ENCODE data around the gene MLLT6.

Gene MLLT6

DNA sequence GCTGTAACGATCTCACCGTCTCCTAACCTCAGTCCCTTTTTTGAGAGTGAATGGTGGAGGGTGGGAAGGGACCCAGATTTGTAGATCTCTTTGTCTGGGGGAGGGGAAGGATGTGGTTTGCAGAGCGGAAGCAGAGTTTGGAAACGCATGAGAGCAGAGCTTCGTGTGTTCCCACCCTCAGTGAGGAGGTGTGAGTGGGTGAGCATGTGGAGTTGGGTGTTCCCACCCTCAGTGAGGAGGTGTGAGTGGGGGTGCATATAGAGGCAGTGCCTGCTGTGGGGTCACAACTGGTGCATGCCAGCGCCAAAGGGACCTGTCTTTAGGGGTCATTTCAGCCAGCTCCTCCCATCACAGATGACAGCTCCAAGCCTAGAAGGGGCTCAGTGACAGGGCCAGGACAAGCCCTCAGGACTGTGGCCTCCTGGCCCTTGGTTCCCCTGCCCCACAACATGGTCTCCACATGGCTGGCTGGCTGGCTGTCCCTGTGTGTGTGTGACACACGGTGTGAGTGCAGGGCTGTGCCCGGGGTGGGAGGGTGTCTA, 23.3 kb downstream of the MLLT6 start:
- DNase-seq (ENCODE audit: low spot score): no peak

DNA sequence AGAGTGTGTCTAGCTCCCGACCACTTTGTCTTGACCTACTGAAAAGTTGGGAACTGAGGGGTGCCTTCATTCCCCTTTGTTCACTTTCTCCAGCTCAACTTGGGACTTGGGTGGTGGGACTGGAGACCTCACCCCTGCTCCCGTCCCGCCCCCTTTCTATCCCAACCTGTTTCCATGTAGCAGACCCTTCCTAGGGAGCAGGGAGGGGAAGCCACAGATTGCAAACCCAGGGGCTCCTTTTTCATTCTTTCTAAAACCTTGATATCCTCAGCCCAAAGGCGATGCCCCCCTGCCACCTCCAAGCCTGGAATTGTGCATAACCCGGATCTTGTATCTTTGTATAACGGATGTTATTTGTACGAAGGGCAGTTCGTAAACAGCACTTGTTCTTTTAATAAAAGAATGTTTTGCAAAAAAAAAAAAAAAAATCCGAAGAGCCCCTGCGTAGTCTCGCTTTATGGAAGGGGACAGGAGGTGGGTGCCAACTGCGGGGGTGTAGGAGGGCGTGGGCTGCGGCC, 24.4 kb downstream of the MLLT6 start:
- no peak for DNase-seq (ENCODE audit: low spot score)

DNA sequence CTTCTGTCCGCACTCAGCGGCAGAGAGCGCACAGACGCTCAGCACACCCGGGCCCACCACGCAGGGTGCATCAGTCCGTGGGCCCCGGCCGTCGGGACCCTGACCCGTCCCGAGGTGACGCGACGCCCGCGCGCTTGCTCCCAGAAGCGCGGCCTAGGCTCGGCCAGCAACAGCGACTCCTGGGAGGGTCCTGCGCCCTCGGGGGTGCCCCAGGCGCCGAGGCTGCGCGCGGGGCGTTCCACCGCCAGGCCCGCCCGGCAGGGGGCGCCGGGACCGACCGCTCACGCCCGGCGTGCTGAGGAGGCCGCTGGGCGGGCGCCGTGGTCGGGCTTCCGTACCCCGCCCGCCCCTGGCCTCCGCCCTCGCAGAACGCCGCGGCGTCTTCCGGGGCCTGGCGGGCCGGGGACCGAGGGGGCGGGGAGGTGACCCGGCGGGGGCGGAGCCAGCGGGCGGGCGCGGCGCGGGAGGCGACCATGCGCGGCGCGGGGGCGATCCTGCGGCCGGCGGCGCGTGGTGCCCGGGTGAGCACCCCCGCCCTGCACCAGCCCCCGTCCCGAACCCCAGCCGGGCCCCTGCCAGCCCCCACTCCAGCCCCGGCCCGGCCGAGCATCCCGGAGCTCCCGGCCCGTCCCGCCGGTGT, 24.9 kb downstream of the MLLT6 start, which contains the start of gene CISD3:
TSS of gene CISD3 (plus strand) at position 456 of the 640 bp plus-strand sequence. CDS start at position 474, 18 bp downstream.
- DNase-seq (ENCODE audit: low spot score): peak; percentile 97

DNA sequence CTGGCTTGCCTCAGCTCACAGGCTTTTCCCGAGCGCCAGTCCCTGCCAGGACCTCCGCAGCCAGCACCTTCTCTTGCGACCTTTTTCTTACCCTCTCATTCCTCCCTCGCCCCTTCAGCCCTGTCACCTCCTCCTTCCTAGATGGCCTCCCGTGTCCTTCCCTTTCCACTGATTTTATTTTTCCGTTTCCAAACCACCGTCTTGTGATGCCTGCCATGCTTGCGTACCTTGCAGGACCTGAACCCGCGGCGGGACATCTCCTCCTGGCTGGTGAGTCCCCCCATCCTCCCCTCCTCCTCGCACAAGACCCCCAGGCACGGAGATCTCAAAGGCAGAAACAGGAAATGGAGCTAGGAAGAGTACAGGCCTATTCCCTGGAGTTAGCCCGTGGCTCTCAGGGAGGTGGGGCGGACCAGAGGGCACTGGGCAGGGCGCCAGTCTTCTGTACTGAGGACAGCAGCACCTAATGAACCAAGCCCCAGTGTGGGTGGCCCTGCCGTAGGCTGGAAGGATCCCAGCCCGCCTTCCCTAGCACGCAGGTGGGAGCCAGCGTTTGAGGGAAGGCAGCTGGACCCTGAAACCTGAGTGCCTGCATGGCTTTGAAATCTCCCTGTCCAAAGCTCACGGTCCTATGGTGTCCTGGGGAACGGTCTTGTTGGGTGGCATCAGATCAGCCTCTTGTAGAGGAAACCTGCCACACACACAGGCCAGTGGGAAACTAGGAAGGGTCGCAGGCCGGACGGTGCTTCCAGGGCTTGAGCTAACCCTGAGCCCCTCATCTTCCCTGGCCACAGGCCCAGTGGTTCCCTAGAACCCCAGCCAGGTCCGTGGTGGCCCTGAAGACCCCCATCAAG, 25.7 kb downstream of the MLLT6 start:
- peak; percentile 72 for DNase-seq (ENCODE audit: low spot score)

DNA sequence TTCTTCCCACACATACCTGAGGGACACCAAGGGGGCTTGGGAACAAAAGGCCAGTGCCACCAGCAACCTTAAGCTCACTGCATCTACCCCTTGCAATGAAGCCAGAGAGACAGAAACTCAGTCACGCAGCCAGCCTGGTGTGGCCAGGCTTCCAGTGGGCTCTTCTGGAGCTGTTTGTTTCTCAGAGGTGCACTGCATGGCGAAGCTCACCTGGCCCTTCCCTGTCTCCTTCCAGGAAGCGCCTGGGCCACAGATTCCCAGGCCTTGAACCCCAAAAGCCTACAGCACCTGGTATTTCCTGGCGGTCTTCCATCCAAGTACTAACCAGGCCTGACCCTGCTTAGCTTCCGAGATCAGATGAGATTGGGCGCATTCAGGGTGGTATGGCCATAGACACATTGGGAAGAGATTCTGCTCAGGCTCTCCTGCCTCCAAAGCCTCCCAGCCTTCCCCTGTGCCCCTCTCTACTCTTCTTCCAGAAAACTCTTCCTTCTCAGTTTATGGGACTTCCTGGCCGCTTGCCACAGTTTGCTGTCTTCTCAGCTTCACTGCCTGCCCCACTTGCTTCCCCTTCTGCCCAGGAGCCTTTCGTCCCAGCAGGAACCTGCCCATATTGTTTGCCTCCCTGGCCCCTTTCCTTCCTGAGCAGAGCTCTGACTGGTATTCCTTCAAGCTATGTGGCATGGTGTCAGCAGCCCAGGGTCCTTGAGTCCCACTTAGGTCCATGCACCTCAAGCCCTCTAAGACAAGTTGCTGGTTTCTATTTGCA, 26.6 kb downstream of the MLLT6 start:
- DNase-seq (ENCODE audit: low spot score): no peak

DNA sequence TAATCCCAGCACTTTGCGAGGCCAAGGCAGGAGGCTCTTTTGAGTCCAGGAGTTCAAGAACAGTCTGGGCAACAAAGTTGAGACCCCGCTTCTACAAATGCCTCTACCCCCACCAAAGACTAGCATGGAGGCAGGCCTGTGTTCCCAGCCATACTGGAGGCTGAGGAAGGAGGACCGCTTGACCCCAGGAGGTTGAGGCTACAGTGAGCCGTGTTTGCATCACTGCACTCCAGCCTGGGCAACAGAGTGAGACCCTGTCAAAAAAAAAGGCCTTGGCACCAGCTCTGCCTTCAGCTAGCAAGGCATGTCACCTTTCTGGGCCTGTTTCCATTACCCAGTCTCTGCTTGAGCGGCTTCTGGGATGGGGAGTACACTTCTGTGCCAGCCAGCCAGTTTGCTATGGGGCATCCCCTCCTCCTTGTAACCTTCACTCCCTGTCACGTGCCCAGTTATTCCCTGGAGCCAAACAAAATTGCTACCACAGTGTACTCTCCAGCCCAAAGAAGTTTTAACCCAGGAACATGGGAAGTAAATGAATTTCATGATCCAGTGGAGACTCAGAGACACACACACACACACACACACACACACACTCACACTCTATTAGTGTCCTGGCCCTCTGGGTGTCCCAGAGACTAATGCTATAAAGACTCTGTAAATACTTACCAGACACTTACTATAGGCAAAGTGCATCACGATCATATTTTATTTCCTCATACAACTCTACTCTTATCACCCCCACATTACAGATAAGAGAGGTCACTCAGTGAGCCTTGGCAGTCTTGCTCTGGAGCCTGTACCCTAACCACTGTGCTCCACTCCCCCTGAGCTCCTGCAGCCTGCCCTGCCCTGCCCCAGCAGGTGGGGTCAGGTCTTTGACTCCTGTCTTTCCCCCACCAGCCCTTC, 27.6 kb downstream of the MLLT6 start:
- DNase-seq (ENCODE audit: low spot score): no peak

DNA sequence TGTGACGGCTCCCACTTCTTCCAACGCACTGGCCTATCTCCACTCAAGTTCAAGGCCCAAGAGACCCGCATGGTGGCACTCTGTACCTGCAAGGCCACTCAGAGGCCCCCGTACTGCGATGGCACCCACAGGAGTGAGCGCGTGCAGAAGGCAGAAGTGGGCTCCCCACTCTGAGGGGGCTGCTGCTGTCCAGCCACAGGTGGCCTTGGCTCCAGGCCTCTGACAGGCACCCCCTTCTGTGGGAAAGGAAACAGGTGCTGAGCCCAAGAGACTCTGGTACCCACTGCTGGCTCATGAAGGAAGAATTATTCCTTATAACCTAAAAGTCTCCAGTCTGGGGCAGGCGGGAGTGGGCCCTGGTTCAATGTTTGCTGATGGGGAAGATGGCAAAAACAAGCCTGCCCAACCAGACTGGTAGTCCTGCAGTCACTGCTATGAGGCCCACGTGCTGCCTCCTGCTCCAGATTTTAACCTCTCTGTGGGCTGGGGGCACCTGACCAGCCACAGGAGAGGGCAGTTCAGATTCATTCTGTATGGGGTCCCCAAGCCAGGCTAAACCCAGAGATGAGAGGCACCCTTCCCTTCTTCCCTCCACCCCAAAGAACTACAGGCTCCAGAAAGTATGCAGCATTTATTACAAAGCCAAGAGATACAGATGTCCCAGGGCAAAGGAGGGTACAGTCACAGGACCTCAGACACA, 28.4 kb downstream of the MLLT6 start:
- no peak for DNase-seq (ENCODE audit: low spot score)

DNA sequence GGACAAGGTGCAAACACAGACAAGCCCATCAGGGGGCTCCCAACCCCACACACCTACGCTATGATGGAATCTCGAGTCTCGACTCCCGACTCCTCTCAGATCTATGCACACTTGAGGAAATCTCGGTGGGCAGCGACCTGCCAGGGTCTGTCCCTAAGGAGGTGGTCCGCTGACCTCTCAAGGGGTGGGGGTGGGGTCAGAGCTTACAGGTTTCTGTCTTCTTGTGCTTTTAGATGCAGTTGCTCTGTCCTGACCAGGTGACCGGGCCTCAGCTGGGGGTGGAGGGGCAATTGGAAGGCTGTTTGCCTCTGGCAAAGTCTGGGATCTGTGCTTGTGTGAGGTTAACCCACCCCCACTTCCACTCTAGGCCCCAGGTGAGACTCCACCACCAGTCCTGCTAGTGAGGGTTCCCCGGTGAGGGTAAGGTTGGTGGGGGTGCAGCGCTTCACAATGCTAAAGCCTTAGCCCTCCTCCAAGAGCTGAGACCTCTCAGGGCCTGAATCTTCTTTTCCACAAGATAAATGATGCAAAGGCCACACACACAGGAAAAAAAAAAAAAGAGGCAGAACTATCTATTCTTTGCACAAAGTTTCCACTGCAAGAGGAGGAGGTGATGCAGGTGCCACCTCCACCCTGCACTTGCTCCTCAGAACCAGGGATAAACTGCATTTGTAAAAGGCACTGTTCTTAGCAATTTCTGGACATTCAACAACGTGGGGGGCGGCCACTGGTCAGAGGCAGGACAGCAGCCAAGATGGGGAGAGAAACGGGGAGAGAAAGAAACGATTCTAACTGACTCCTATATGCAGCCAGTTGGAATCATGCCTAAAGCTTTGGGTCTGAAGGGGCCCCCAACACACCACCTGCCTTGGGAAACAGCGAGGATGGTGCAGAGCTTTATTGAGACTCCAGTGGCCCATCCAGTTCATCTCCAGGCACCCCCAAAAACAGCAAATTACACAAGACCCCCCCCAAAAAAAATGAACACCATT, 29.2 kb downstream of the MLLT6 start:
- no peak for DNase-seq (ENCODE audit: low spot score)

DNA sequence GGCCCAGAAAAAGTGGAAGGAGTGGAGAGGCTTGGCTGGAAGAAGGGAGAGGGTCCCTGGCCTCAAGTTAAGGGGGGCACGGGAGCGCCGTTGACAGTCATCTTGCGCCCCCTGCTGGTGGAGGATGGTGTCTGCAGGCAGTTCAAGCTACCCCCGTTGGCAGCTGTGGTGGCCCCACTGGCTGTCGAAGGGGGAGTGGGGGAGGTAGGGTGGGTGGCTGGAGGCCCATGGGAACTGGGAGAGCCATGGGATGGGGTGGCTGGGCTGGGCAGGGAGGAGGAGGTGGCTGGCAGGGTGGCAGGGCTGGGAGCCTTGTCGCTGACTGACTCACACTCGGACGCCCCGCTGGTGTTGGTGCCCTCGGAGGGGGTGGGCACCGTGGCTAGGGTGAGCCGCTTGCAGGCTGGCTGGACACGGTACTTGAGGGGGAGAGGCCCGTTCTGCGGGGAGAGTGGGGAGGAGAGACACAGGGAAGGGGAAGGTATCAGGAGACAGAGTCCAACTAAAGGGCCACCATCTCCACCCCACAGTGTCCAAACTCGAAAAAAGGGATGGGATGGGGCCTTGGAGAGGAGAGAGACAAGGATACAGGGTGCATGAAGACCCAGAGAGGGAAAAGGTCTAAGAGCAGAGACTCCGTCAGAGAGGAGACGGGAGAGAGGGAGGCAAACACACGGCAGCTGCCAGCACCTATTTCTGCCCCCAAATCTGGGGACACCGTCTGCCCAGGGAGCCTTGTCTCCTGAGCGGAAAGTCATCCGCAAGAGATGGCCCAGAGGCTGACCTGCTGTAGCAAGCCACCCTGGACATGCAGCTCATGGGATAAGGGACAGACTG, 30.3 kb downstream of the MLLT6 start:
- DNase-seq (ENCODE audit: low spot score): peak; percentile 85

DNA sequence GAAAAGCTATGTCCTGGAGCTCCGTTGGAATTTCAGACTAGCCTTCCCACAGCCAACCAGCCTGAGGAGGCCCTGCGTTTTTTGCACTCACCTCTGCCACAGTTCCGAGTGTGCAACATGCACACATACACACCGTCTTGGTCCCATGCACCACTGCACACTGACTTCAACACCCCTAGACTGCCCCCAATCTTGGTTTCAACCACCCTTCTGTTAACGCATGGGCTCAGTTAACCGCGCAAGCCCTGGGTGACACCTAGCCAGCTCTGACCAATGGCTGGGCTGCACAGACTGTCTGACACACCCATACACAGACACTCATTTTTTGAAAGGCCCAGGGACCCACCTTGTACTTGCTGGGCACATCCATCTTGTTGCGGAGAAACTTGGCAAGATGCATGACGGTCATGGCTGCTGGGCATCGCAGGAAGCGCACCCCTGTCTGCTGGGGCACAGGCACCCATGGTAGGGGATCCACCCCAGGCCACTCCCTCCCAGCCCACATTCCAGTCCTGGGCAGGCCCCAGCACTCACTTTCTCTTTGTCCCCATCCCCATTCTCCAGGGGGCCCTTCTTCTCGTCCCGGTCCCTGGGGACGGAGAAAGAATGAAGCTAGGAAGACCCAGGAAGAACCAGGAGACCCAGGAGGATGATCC, 33.1 kb downstream of the MLLT6 start:
- no peak for DNase-seq (ENCODE audit: low spot score)

DNA sequence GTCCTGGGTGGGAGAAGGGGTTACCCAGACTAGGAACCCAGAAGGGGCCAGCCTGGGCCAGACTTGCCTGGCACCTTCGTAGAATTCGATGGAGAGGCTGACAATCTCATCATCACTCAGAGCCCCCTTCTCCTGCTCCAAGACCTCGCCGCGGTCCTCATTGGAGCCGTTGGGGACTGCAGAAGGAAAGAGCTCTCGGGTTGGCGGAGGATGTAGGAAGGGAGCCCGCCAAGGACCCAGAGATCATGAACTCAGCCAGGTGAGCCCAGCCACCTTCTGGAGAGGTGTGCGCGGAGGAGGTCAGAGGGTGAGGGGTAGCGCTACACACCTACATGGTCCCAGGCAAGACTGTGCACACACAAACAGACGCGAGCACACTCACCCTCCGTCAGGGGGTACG, 33.6 kb downstream of the MLLT6 start:
- no peak for DNase-seq (ENCODE audit: low spot score)

DNA sequence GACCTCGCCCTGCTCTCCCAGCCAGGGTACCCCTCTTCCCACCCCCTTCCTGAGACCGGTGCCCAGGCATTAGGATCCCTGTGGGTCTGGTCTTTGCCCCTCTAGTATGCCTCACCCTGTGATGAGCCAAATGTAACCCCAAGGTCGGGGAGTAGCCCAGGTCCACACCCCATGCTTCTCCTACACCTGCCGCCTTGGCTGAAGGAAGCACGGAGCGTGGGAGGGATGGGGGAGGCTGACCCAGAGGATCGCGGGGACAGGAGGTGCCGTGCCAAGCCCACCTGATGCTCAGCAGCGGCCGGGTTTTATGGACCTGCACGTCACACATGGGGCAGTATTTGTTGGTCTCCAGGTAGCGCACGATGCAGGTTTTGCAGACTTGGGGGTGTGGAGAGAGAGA, 34.2 kb downstream of the MLLT6 start:
- no peak for DNase-seq (ENCODE audit: low spot score)

DNA sequence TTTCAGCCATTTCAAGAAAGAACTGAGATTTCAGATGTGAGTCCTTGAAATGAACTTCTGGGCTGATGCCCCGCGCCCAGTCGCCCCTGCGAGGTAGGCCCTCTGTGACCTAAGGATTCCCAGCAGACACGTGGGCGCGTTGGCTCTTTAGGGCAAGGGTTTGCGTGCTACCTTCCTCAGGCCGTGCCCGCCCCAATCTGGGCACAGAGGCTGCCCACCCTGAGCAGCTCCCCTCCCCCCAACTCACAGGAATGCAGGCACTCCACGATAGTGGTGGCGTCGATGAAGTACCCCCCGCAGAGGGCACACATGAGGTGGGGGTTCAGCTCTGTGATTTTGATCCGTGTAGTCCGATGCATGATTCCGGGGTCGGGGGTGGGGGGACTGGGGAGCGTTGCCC, 35.0 kb downstream of the MLLT6 start:
- no peak for DNase-seq (ENCODE audit: low spot score)

DNA sequence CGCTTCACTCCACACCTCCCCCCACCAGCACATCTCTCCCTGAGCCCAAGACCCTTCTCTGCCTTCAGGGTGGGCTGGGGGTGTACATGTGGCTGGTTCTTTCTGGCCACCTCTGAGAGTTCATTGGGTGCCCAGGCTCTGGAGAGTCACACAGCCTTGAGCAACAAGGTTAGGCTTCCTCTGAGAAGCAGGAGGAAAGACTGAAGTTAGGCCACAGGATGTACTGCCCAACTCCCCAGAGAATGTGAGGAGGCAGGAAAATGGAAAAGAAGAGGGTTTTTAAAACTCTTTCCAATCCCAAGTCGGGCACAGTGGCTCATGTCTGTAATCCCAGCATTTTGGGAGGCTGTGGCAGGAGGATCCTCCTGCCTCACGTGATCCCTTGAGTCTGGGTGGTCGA, 35.7 kb downstream of the MLLT6 start:
- no peak for DNase-seq (ENCODE audit: low spot score)

DNA sequence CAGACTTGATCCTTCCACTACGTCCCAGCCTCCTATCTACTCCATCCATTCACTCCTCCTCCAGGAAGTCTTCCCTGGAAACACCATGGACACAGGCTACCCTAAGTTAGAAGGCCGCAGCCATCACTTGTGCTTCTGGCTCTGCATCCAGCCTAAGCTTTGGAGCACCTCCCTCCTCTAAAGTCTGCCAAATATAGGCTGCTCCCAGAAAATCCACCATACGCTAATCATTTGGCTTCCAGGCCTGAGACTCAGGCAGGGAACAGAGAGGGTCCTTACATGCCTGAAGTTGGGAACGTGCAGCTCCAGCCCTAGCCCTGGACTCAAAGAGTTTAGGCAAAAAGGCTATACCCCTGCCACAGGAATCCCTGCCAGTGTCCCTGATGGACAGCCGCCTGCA, 36.4 kb downstream of the MLLT6 start:
- no peak for DNase-seq (ENCODE audit: low spot score)

DNA sequence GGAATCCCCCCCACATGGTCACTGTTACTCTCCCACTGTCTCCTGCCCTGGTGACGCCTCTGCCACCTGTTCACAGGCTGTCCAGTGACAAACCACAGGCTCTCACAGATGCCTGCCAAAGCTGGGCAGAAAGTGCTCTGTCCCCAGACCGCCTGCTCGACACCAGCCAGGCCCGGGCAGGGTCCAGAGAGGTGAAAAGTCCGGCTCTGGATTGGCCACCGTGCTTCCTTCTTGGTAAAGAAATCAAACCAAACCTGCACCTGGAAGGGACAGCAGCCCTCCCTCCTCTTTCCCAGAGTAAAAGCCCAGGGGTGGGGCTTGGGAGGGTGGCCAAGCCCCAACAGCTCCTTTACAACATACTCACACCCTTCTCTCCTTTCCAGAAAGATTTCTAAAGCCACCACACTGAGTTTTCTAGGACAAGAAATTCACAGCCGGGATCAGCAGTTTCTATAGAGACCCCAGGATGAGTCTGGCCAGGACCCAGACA, 36.9 kb downstream of the MLLT6 start:
- DNase-seq (ENCODE audit: low spot score): no peak

DNA sequence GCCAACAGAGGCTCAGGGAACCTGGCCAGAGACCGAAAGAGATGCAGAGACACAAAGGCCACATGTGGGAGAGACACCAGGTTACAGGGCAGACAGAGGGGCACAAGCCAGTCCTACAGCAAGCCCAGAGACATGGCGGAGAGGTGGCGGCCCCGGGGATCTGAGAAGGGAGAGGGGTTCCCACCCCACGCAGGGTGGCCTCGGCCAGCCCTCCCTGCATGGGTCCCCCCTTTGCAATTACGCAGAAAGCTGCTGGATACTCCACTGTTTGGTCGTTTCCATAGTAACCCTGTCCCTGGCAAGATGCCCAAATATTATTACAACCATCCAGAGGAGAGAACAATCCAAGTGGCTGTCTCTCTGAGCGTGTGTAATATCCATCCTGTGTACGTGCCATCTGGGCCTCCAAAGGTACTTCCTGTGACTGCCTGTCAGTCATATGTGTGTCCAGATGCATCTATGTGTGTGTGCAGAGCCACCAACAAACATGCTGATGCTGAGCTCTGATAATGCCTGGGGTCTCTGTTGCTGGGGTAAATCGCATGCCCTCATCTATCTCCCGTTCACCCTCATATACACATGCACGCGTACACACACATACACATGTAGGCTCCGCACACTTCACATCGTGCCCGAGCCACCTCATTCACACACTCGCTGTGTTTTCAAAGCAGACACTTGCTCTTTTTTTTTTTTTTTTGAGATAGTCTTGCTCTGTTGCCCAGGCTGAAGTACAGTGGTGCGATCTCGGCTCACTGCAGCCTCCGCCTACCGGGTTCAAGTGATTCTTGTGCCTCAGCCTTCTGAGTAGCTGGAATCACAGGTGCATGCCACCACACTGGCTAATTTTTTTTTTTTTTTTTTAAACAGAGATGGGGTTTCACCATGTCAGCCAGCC, 37.6 kb downstream of the MLLT6 start:
- peak; percentile 84 for DNase-seq (ENCODE audit: low spot score)
